WERI-Rb-1 (cell line): ENCODE measurements around the gene ARL5C.

ENCODE experiments used
- DNase-seq: peaks from one replicate; pipeline ENCODE4 v3.0.0-alpha.2; 2020
- H3K27ac ChIP-seq: fragments of 250-450 bp; sonication (Bioruptor Pico); 2 replicates; pipeline ENCODE4 v1.5.1; 2020; ENCODE audit warnings: mild to moderate bottlenecking, moderate library complexity
- H3K27me3 ChIP-seq: fragments of 250-450 bp; sonication (Bioruptor Pico); 2 replicates; pipeline ENCODE4 v1.5.1; 2021; ENCODE audit warnings: mild to moderate bottlenecking, low read depth, moderate library complexity; ENCODE audit not compliant: insufficient read depth, severe bottlenecking
- H3K36me3 ChIP-seq: fragments of 250-450 bp; sonication (Bioruptor Pico); 2 replicates; pipeline ENCODE4 v1.5.1; 2020; ENCODE audit warnings: mild to moderate bottlenecking, moderate library complexity
- H3K4me3 ChIP-seq: 2 replicates; pipeline ENCODE4 v1.5.1; 2011; ENCODE audit warnings: low read depth, mild to moderate bottlenecking, control low read depth, low read length
- H3K9me3 ChIP-seq: fragments of 250-450 bp; sonication (Bioruptor Pico); 2 replicates; pipeline ENCODE4 v1.5.1; 2021; ENCODE audit warnings: mild to moderate bottlenecking, moderate library complexity; ENCODE audit not compliant: severe bottlenecking
- TF ChIP-seq, protein P1 (sequence below): IDR thresholded peaks from 2 replicates; pipeline ENCODE4 v1.5.1; 2011; ENCODE audit warnings: low read depth, mild to moderate bottlenecking, control low read depth, inconsistent platforms, low read length

The ARL5C gene, protein sequence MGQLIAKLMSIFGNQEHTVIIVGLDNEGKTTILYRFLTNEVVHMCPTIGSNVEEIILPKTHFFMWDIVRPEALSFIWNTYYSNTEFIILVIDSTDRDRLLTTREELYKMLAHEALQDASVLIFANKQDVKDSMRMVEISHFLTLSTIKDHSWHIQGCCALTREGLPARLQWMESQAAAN

GRCh38 chr17:39165841-39166349 lies at the start of gene ARL5C:
Gene ARL5C (minus strand): TSS chr17:39166161. CDS start chr17:39165760, 401 bp downstream.
- Histone ChIP-seq H3K27ac (peak within 1 kb of the TSS; percentile 83), H3K9me3 (peaks cover 4% of the 10 kb centered on the region), H3K27me3 (no peaks in the 10 kb centered on the region), H3K36me3 (no peaks in the 10 kb centered on the region), H3K4me3 (peak within 1 kb of the TSS; percentile 13)
- TF ChIP-seq, protein P1, sequence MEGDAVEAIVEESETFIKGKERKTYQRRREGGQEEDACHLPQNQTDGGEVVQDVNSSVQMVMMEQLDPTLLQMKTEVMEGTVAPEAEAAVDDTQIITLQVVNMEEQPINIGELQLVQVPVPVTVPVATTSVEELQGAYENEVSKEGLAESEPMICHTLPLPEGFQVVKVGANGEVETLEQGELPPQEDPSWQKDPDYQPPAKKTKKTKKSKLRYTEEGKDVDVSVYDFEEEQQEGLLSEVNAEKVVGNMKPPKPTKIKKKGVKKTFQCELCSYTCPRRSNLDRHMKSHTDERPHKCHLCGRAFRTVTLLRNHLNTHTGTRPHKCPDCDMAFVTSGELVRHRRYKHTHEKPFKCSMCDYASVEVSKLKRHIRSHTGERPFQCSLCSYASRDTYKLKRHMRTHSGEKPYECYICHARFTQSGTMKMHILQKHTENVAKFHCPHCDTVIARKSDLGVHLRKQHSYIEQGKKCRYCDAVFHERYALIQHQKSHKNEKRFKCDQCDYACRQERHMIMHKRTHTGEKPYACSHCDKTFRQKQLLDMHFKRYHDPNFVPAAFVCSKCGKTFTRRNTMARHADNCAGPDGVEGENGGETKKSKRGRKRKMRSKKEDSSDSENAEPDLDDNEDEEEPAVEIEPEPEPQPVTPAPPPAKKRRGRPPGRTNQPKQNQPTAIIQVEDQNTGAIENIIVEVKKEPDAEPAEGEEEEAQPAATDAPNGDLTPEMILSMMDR = no peak
- DNase-seq = no peak

- Histone ChIP-seq H3K4me3 (no peak overlapping the region), H3K9me3 (no peaks in the 10 kb centered on the region), H3K36me3 (no peaks in the 10 kb centered on the region), H3K27me3 (no peaks in the 10 kb centered on the region), H3K27ac (no peak overlapping the region)
- no peak for DNase-seq
- TF ChIP-seq, protein P1 = no peak
These were observed 47.9 kb upstream of the ARL5C start for GRCh38 chr17:39213852-39214251.

DNA sequence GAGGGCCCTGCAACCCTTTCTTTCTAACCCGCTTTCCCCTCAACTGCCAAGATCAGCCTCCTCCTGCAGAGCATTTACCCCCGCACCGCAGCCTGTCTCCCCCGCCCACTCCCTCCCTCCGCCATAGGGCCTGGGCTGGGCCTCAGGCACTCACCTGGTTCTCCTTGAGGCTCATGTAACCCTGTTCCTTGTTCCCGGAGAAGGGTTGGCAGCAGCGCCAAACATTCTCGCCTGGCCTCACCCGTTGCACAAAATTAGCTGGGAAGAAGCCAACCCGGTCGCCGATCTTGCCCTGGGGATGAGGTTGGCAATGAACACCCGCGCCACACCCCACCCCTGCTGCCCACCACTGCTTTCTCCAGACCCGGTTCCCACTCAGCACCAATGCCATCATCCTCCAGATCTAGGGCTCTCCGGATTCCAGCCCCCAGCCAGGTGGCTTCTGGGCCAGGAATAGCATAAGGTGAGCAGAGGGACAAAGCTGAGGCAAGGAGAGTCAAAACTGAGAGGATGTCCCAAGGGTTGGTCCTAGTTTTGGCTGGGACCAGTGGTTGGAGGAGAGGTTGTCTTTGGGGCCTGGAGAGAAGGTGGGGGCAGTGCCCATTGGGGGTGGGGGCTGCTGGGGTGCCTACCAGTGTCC lies 47.0 kb upstream of the ARL5C start:
- no peak overlapping the region for H3K27ac ChIP-seq

DNA sequence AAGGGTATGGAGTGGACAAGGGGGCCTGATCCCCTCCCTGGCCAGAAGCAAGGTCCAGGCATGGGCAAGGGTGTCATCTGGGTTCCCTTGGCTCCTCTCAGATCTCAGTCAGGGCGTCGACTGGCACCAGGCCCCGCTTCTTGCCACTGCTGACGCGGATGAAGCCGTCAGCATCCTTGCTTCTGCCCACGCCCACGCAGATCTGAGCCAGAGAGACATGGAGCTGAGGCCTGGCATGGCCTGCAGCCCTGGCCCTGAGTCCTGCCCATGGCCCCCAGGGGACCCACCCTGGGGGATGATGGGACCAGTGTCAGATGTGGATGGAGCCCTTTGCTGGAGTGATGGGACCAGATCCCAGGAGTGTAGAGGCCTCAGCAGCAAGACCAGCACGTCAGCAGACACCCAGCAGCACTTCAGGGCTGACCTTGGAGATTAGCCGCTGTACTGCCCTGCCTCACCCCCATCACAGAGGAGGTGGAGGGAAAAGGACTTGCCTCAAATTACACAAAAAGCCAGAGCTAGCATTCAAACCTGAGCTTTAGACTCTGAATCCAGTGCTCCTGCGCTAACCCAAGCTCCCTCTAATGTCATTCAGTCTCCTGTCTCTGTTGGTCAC lies 46.3 kb upstream of the ARL5C start:
- Histone ChIP-seq H3K27ac (no peak overlapping the region), H3K9me3 (no peaks in the 10 kb centered on the region), H3K4me3 (no peak overlapping the region), H3K36me3 (no peaks in the 10 kb centered on the region), H3K27me3 (no peaks in the 10 kb centered on the region)
- no peak for DNase-seq
- TF ChIP-seq, protein P1 = no peak

More for the DNA sequence above, 47.0 kb upstream of the ARL5C start:
- DNase-seq = no peak
- TF ChIP-seq, protein P1 = no peak
- Histone ChIP-seq H3K9me3 (no peaks in the 10 kb centered on the region), H3K4me3 (no peak overlapping the region), H3K36me3 (no peaks in the 10 kb centered on the region), H3K27me3 (no peaks in the 10 kb centered on the region)

GRCh38 chr17:39210093-39210434 lies 44.1 kb upstream of the ARL5C start:
- H3K27ac ChIP-seq = no peak overlapping the region

More at GRCh38 chr17:39210093-39210434, 44.1 kb upstream of the ARL5C start:
- Histone ChIP-seq H3K4me3 (no peak overlapping the region), H3K9me3 (no peaks in the 10 kb centered on the region), H3K27me3 (no peaks in the 10 kb centered on the region), H3K36me3 (peaks cover 2% of the 10 kb centered on the region)
- TF ChIP-seq, protein P1 = no peak
- no peak for DNase-seq
